ENCODE results near the gene CENPT.

Gene CENPT

GRCh38 chr16:67779256-67780014 lies 68.1 kb downstream of the CENPT start:
- peaks cover 2% of the 10 kb centered on the region; the same call in 1 of the 2 replicates for H3K9me3 ChIP-seq
- TF ChIP-seq Cebpa-rat (IDR thresholded peaks at IDR 0.05), result no peak
- no peak overlapping the region for H3K4me2 ChIP-seq
- H3K36me3 ChIP-seq, result peaks cover 68% of the 10 kb centered on the region
- no peaks in the 10 kb centered on the region for H3K27me3 ChIP-seq
- H3K27ac ChIP-seq, result no peak overlapping the region
- no peak overlapping the region for H3K9ac ChIP-seq
- peaks cover 13% of the 10 kb centered on the region; the same call in 1 of the 2 replicates for H3K4me1 ChIP-seq
- peaks cover 74% of the 10 kb centered on the region for H4K20me1 ChIP-seq
- no peak overlapping the region for H3K4me3 ChIP-seq
